AG04450 (cell line): ENCODE results near the gene CCDC69. TPM values are rescaled to one million over a fixed set of nuclear protein-coding genes. Genes with fewer than 3 reads are reported as not detected.

Experiments
- CTCF ChIA-PET: fragments of 300-600, 350-600 bp; formaldehyde crosslinking; extraction: SDS; loops from one replicate; lab custom pipeline; 2022; ENCODE audit warnings: antibody characterized with exemption, inconsistent platforms; lab: Charles Lee
- POLR2A ChIA-PET: fragments of 350-600 bp; formaldehyde crosslinking; extraction: SDS; loops from one replicate; lab custom pipeline; 2021; ENCODE audit warnings: antibody characterized with exemption, inconsistent platforms; lab: Yijun Ruan, JAX
- DNase-seq: peaks from one replicate; pipeline ENCODE4 v3.0.0-alpha.2; 2011; ENCODE audit warnings: low read depth, low spot score
- H3K27ac ChIP-seq: one replicate; pipeline ENCODE4 v1.5.1; 2012; ENCODE audit warnings: low read depth, low read length, control low read depth
- H3K27me3 ChIP-seq: one replicate; pipeline ENCODE4 v1.6.0; 2012; ENCODE audit warnings: low read length; ENCODE audit not compliant: control insufficient read depth, insufficient read depth
- H3K4me3 ChIP-seq: 2 replicates; pipeline ENCODE4 v1.5.1; 2011; ENCODE audit warnings: mild to moderate bottlenecking, low read depth, low read length, control low read depth
- H3K9me3 ChIP-seq: 2 replicates; pipeline ENCODE4 v1.5.1; 2012; ENCODE audit warnings: low read length; ENCODE audit not compliant: control insufficient read depth, insufficient read depth
- polyA plus RNA-seq: library from polyadenylated mRNA; depleted of rRNA; stranded (reverse); fragments of >200 nt; gene quantifications from 2 replicates; pipeline ENCODE4 v1.2.3, GENCODE V29; 2011
- TF ChIP-seq, protein P1 (sequence below): IDR thresholded peaks from 2 replicates; pipeline ENCODE4 v1.5.1; 2011; ENCODE audit warnings: low read depth, low read length, control low read depth, inconsistent platforms

CCDC69 gene
- polyA plus RNA-seq, 1 experiment: 1.9 TPM

DNA sequence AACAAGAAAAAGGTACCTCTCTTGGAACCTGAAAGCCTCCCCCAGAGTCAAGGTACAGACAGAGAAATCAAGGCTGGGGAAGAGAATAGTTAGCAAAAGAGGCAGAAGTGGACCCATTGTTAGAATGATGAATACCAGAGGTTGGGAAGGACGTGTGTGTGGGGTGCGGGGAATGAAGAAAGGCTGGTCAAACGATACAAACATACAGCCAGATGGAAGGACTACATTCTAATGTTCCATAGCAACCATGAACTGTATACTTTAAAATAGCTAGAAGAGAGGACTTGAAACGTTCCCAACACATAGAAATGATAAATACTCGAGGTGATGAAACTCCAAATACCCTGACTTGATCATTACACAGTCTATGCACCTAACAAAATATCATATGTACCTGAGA lies 7.1 kb downstream of the CCDC69 start:
- no peak overlapping the region for H3K4me3 ChIP-seq
- DNase-seq: no peak
- H3K9me3 ChIP-seq: no peaks in the 10 kb centered on the region
- H3K27ac ChIP-seq: no peak overlapping the region
- TF ChIP-seq, protein P1, sequence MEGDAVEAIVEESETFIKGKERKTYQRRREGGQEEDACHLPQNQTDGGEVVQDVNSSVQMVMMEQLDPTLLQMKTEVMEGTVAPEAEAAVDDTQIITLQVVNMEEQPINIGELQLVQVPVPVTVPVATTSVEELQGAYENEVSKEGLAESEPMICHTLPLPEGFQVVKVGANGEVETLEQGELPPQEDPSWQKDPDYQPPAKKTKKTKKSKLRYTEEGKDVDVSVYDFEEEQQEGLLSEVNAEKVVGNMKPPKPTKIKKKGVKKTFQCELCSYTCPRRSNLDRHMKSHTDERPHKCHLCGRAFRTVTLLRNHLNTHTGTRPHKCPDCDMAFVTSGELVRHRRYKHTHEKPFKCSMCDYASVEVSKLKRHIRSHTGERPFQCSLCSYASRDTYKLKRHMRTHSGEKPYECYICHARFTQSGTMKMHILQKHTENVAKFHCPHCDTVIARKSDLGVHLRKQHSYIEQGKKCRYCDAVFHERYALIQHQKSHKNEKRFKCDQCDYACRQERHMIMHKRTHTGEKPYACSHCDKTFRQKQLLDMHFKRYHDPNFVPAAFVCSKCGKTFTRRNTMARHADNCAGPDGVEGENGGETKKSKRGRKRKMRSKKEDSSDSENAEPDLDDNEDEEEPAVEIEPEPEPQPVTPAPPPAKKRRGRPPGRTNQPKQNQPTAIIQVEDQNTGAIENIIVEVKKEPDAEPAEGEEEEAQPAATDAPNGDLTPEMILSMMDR: no peak
- H3K27me3 ChIP-seq: peaks cover 3% of the 10 kb centered on the region
- CTCF ChIA-PET: no interaction called here
- POLR2A ChIA-PET: interaction anchor here (0.6 kb wide), 1 partner anchor 96 kb away, joined by 3 read pairs; no protein-coding TSS in a partner anchor

GRCh38 chr5:151215546-151215880 lies 8.4 kb downstream of the CCDC69 start:
- Histone ChIP-seq H3K27me3 (peaks cover 3% of the 10 kb centered on the region), H3K9me3 (no peaks in the 10 kb centered on the region), H3K27ac (no peak overlapping the region), H3K4me3 (no peak overlapping the region)
- ChIA-PET CTCF (no interaction called here), POLR2A (interaction anchor here (0.6 kb wide), 1 partner anchor 506 kb away, joined by 3 read pairs; no protein-coding TSS in a partner anchor)
- TF ChIP-seq, protein P1: no peak
- no peak for DNase-seq

- Histone ChIP-seq H3K9me3 (no peaks in the 10 kb centered on the region), H3K27me3 (peaks cover 3% of the 10 kb centered on the region), H3K4me3 (no peak overlapping the region), H3K27ac (no peak overlapping the region)
- ChIA-PET CTCF (no interaction called here), POLR2A (no interaction called here)
- DNase-seq: no peak
- TF ChIP-seq, protein P1: no peak
Measured at GRCh38 chr5:151214614-151215545, 9.0 kb downstream of the CCDC69 start.

DNA sequence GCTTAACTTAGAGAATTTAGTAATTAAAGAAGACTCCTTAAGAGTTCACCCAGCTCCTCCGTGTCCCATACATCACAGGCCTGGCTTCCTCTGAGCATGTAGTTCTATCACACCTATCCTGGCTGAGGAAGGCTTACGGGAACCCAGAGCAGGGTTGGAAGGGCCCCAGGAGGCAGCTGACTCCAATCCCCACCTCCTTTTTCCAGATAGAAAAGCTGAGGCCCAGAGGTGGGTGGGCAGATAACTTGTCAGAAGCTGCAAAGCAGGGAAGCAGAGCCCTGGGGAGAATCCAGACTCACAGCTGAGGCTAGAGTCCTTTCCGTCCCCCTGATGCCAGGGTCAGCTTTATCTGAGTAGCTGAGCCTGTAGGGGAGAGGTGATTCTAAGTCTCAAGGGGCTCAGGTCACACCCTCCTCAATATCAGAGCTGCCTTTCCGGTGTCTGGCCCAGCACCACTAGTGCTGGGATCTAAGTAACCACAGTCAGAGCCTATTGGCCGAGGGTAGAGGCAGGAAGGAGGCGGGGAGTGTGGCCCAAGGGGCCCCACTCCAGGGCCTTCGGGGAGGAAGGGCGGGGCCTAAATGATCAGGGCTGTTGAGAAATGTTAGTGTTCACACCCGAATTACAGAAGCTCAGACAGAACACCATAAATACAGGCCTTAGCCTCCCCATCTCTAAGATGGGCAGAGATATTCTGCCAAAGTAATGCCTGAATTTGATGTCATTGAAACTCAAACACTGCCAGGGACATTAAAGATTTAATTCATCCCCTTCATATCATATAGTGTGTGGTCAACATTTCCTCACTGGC lies 9.9 kb downstream of the CCDC69 start:
- no peak overlapping the region for H3K4me3 ChIP-seq
- H3K9me3 ChIP-seq: no peaks in the 10 kb centered on the region
- no peak overlapping the region for H3K27ac ChIP-seq
- CTCF ChIA-PET: no interaction called here
- POLR2A ChIA-PET: no interaction called here
- peaks cover 2% of the 10 kb centered on the region for H3K27me3 ChIP-seq
- TF ChIP-seq, protein P1: no peak
- no peak for DNase-seq
